GM19099 (cell line): Measurements from ENCODE around the gene MAMLD1.

Experiments used
- POLR2A ChIP-seq: IDR thresholded peaks from 3 replicates; pipeline ENCODE4 v1.6.1; 2011; ENCODE audit warnings: low read depth; ENCODE audit not compliant: insufficient read length; ENCODE audit errors: extremely low read depth

Gene MAMLD1

GRCh38 chrX:150487369-150488094, 124.4 kb downstream of the MAMLD1 start:
- no peak for TF ChIP-seq POLR2A

- TF ChIP-seq POLR2A: no peak
Measured at GRCh38 chrX:150489359-150490015, 126.4 kb downstream of the MAMLD1 start.

- TF ChIP-seq POLR2A: no peak
Measured at GRCh38 chrX:150495496-150495895, 132.4 kb downstream of the MAMLD1 start.

- no peak for TF ChIP-seq POLR2A
Measured at GRCh38 chrX:150499240-150499639, 136.1 kb downstream of the MAMLD1 start.

- no peak for TF ChIP-seq POLR2A
Measured at GRCh38 chrX:150502091-150502490, 139.0 kb downstream of the MAMLD1 start.

GRCh38 chrX:150502979-150503897, 140.1 kb downstream of the MAMLD1 start:
- no peak for TF ChIP-seq POLR2A

- TF ChIP-seq POLR2A: no peak
Measured at GRCh38 chrX:150503898-150504219, 140.7 kb downstream of the MAMLD1 start.

- TF ChIP-seq POLR2A: no peak
Measured at GRCh38 chrX:150504397-150505182, 141.5 kb downstream of the MAMLD1 start.

- no peak for TF ChIP-seq POLR2A
Measured at GRCh38 chrX:150506020-150506419, 142.9 kb downstream of the MAMLD1 start.

GRCh38 chrX:150506486-150506885, 143.4 kb downstream of the MAMLD1 start:
- no peak for TF ChIP-seq POLR2A

- no peak for TF ChIP-seq POLR2A
Measured at GRCh38 chrX:150507251-150507856, 144.2 kb downstream of the MAMLD1 start.

GRCh38 chrX:150508018-150508417, 144.9 kb downstream of the MAMLD1 start:
- no peak for TF ChIP-seq POLR2A

GRCh38 chrX:150508451-150509367, 145.6 kb downstream of the MAMLD1 start:
- no peak for TF ChIP-seq POLR2A

- no peak for TF ChIP-seq POLR2A
Measured at GRCh38 chrX:150509703-150510102, 146.6 kb downstream of the MAMLD1 start.

GRCh38 chrX:150512461-150512901, 149.4 kb downstream of the MAMLD1 start:
- no peak for TF ChIP-seq POLR2A
